Measurements from ENCODE around the gene HACD3.

DNA sequence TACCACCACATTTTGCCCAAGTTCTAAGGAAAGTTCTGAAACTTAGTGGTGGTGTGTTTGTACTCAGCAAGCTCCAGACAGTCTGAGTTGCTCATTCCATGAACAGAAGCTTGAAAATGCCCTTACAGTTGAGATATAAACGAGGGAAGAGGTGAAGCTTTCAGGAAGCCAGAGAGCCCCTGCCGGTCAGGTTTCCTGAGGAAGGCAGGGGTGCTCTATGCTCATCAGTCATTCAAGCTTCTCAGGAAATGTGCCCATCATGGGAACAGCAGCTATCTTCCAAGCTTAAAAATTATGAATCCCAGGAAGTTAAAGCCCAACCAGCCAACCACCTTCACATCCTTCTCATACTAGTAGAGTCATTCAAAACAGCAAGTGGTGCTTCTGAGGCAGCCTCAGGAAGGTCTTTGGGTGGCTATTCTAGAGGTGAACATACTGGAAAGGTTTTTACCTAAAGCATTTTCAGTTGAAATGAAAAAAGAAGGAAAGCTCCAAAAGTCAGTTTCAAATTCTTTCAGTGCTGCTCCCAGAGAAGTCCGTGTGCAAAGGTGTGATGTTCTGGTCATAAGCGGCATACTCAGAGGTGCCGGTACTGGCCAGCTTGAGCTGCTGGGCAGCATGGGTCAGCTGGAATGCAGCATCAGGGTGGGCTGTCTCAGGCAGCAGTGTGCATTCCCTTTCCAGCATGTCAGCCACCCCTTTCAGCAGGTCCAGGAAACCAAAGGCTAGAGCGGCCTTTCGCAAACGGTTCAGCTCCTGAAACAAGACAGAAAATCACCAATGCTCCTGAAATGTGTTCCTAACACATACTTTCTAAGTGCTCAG, 48.9 kb downstream of the HACD3 start:
- TF ChIP-seq, protein P1, sequence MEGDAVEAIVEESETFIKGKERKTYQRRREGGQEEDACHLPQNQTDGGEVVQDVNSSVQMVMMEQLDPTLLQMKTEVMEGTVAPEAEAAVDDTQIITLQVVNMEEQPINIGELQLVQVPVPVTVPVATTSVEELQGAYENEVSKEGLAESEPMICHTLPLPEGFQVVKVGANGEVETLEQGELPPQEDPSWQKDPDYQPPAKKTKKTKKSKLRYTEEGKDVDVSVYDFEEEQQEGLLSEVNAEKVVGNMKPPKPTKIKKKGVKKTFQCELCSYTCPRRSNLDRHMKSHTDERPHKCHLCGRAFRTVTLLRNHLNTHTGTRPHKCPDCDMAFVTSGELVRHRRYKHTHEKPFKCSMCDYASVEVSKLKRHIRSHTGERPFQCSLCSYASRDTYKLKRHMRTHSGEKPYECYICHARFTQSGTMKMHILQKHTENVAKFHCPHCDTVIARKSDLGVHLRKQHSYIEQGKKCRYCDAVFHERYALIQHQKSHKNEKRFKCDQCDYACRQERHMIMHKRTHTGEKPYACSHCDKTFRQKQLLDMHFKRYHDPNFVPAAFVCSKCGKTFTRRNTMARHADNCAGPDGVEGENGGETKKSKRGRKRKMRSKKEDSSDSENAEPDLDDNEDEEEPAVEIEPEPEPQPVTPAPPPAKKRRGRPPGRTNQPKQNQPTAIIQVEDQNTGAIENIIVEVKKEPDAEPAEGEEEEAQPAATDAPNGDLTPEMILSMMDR (IDR thresholded peaks at IDR 0.05): no peak
- TF ChIP-seq POLR2A (IDR thresholded peaks at IDR 0.05; ENCODE audit: low read depth) (no peak), EP300 (IDR thresholded peaks at IDR 0.05) (no peak), POLR2AphosphoS5 (IDR thresholded peaks at IDR 0.05) (no peak)
